Memory B cell (primary cell): ENCODE data around the gene NPY4R2.
"Not testable (repeated sequence)": the region's sequence is repeated elsewhere in the genome, so short reads cannot be mapped to it uniquely, and the experiment has no call there.

Experiments
- ATAC-seq: fragments of 150-1000 bp; cut with Tn5 transposase; 2 replicates; pipeline ENCODE4 v1.10.0; 2021; ENCODE audit warnings: low read depth, mild to moderate bottlenecking, moderate library complexity
- DNase-seq, 2 donors: peaks; one replicate each; pipeline ENCODE4 v3.0.0; 2022; ENCODE audit warnings: low spot score in 2 of 2
- H3K27ac Mint-ChIP-seq: one replicate; pipeline ENCODE4 v1.8.0; 2022; ENCODE audit warnings: mild to moderate bottlenecking, moderate library complexity, mixed read lengths
- H3K27me3 Mint-ChIP-seq: one replicate; pipeline ENCODE4 v1.8.0; 2022; ENCODE audit warnings: mixed read lengths
- H3K36me3 Mint-ChIP-seq: one replicate; pipeline ENCODE4 v1.8.0; 2022; ENCODE audit warnings: mild to moderate bottlenecking, mixed read lengths
- H3K4me1 Mint-ChIP-seq: one replicate; pipeline ENCODE4 v1.8.0; 2022; ENCODE audit warnings: mixed read lengths
- H3K4me3 Mint-ChIP-seq: one replicate; pipeline ENCODE4 v1.8.0; 2022; ENCODE audit warnings: mild to moderate bottlenecking, moderate library complexity, mixed read lengths
- H3K9me3 Mint-ChIP-seq: one replicate; pipeline ENCODE4 v1.8.0; 2022; ENCODE audit warnings: mixed read lengths

The NPY4R2 gene

DNA sequence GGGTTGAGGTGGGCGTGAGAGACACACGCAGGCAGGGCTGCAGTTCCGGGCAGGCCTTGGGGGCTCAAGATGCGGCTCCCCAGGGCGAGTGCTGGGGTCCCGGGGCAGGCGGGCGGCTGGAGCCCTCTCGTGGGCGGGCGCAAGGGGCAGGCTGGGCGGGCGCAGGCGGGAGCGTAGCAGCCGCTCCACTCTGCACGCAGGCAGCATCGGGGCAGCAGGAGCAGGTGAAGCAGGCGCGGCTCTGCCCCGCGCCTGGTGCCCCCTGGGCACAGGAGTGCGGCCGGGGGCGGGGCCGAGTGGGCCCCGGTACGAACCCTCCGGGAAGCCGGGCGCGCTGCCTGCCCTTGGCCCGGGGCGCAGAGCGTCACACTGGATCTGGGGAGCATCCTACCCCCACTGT lies at the start of gene NPY4R2:
Gene NPY4R2, plus strand, starts transcription at position 188 of the 400 bp plus-strand sequence. CDS start 3,326 bp downstream, outside the sequence.
- not testable (repeated sequence) for H3K4me1 Mint-ChIP-seq, H3K27me3 Mint-ChIP-seq

GRCh38 chr10:47870887-47871286 lies 47.6 kb upstream of the NPY4R2 start:
- H3K4me1 Mint-ChIP-seq, DNase-seq, ATAC-seq, H3K9me3 Mint-ChIP-seq, H3K27ac Mint-ChIP-seq, H3K4me3 Mint-ChIP-seq, H3K27me3 Mint-ChIP-seq, H3K36me3 Mint-ChIP-seq: not testable (repeated sequence)

More for the DNA sequence above, at the start of gene NPY4R2:
- H3K27ac Mint-ChIP-seq, DNase-seq, H3K9me3 Mint-ChIP-seq, H3K36me3 Mint-ChIP-seq, ATAC-seq, H3K4me3 Mint-ChIP-seq: not testable (repeated sequence)

DNA sequence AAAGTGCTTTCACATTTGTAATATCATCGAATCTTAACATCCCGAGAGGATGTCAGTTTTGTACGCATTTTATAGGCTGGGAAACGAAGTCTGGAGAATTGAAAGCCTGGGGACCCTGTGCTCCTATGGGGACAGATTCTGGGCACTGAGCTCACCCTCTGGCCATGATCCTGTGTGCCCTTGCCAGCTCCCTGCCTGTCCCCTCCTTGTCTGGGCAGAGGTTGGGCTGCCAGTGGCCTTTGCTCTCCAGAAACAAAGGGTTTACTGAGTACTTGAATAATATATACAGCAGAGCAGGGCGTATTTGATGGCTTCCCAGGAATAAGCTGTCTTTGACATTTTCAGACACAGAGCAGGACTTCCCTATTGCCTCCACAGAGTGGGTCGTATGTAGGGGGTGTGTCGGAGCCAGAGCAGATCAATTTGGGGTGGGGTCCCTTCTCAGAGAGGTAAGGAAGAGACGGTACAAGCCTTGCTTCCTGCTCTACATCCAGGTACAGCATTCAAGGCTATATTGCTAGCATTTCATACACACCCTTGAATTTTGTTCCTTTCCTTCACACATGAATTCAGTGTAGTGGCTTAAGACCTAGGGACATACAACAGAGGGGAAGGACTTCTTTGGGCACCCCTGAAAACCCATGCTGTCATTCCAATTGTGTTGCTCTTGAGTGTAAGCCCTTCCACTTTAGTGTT lies 46.8 kb upstream of the NPY4R2 start:
- H3K4me3 Mint-ChIP-seq, H3K27ac Mint-ChIP-seq, H3K27me3 Mint-ChIP-seq, ATAC-seq, H3K36me3 Mint-ChIP-seq, H3K9me3 Mint-ChIP-seq, H3K4me1 Mint-ChIP-seq, DNase-seq: not testable (repeated sequence)

DNA sequence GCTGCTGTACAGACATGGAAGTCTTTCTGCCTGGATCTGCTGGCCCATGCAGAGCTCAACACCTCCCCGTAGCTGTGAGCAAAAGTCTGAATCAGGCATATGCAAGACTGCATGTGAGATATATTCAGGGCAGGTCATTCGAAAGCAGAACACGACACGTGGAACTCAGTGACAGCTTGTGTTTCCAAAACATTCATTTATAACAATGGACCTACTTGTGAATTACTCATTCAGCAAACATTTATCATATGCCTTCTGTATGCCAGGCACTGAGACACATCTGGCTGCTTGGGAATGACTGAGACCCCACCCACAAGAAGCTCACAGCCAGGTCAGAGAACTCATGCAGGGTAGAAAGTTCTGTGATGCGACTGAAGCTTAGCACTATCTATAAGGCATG lies 46.2 kb upstream of the NPY4R2 start:
- H3K9me3 Mint-ChIP-seq, H3K27me3 Mint-ChIP-seq, H3K4me3 Mint-ChIP-seq, ATAC-seq, DNase-seq, H3K4me1 Mint-ChIP-seq, H3K27ac Mint-ChIP-seq, H3K36me3 Mint-ChIP-seq: not testable (repeated sequence)

DNA sequence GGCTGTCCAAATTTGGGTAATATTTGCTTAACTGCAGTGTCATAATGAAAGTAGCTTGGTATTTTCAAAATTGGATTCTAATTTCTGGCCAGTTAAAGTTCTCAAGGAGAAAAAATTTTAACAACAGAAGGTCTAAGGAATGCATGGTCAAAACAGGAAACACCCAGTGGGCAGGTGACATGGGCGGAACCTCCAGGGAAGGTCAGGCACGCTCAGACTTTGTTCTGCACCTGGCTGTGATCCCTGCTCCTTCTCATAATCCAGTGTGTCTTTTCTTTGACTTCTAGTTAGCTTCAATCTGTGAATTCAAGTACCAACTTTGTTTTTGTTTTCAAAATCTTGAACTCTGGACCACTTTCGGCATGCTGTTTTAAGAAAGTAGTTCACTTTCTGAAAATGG lies 34.2 kb upstream of the NPY4R2 start:
- not testable (repeated sequence) for H3K9me3 Mint-ChIP-seq, H3K27me3 Mint-ChIP-seq, ATAC-seq, DNase-seq, H3K4me1 Mint-ChIP-seq, H3K27ac Mint-ChIP-seq, H3K36me3 Mint-ChIP-seq, H3K4me3 Mint-ChIP-seq

DNA sequence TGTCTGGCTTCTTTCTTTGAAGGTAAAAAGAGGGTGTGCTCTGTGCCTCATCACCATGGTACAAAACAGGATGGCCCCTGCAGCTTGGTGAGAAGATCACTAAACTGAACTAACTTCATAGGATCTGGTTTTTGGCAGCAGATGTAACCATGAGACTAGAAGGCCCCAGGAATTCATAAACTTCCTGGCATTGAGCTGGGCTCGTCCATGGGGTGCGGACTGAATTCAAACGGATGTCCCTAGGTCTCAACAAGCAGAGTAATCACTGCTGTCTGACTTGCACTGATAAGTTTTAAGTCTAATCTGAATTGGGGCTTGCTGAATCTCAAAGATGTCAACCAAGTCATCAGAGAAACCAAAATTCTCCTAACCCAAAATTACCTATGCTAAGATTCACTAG lies 33.5 kb upstream of the NPY4R2 start:
- not testable (repeated sequence) for H3K4me3 Mint-ChIP-seq, DNase-seq, H3K9me3 Mint-ChIP-seq, H3K36me3 Mint-ChIP-seq, H3K4me1 Mint-ChIP-seq, ATAC-seq, H3K27me3 Mint-ChIP-seq, H3K27ac Mint-ChIP-seq

DNA sequence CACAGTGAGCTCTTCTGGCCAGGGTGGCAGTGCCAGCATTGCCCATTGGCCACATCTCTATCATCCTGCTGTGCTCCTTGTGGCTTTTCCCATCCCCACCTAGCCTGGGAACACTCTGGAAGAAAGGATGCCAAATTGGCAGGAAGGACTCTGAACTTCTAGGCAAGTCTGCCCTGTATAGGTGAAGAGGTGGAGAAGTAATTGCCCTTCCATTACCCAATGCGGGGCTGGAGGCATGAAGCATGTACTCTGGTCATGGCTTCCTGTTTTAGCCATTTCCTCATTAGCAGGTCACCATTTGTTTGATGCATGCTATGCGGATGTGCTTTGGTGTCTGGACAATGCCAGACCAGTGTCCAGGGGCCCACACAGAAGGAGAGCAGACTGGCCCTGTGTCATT lies 32.1 kb upstream of the NPY4R2 start:
- not testable (repeated sequence) for DNase-seq, H3K9me3 Mint-ChIP-seq, H3K36me3 Mint-ChIP-seq, H3K27ac Mint-ChIP-seq, H3K4me1 Mint-ChIP-seq, H3K27me3 Mint-ChIP-seq, ATAC-seq, H3K4me3 Mint-ChIP-seq

DNA sequence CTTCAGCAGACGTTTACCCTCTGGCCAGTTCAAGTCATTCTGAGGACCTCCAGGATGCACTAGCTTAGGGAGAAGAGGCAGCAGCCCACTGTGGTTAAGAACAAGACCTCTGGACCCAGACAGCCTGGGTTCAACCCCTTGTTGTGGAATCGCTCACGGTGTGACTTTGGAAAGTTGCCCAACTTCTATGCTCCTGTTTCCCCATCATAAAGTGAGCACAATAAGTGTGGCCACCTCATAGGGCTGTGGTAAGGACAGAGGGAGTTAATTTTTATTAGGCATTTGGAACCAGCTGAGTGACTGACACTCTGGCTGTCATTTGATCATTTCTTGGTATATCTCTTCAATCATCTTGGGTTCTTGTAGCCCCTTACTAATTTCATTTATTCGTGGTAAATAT lies 31.6 kb upstream of the NPY4R2 start:
- not testable (repeated sequence) for H3K4me3 Mint-ChIP-seq, DNase-seq, H3K27me3 Mint-ChIP-seq, H3K27ac Mint-ChIP-seq, ATAC-seq, H3K36me3 Mint-ChIP-seq, H3K9me3 Mint-ChIP-seq, H3K4me1 Mint-ChIP-seq

GRCh38 chr10:47890737-47891136 lies 27.7 kb upstream of the NPY4R2 start:
- H3K9me3 Mint-ChIP-seq, H3K4me3 Mint-ChIP-seq, ATAC-seq, H3K4me1 Mint-ChIP-seq, H3K36me3 Mint-ChIP-seq, H3K27ac Mint-ChIP-seq, DNase-seq, H3K27me3 Mint-ChIP-seq: not testable (repeated sequence)

DNA sequence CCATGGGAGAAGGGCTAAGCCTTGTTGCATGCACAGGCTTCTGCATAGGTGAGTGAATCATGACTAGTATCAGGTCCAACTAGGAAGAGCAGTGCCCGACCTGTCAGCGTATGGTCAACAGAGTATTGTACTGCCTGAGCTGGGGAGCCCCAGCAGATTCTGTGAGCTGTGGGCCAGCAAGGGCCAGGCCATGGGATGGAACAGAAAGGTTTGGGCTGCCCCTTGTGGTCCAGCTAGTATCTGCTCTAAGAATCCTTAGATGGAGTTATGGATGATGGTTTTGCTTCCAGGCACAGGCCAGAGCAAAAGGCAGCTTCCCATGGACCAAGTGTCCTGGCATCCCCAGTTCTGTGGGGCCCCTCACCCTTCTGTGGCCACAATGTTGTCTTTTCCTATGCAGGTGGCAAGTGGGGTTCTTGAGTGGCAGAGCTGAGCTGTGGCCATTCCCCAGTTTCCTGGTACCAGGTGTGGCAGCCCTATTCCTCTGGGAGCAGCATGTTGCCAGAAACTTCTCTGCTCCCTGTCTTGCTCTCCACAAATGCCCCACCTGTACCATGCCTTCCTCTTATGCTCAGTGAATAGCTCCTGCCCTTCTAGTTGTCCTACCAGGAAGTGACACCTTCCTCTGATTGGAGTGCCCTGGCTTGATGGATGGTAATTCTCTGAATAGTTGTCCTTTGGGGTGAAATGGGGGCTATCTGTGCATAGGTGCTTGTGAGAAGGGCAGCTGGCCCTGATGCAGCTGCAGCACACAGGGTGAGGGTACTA lies 25.8 kb upstream of the NPY4R2 start:
- not testable (repeated sequence) for H3K4me3 Mint-ChIP-seq, H3K4me1 Mint-ChIP-seq, DNase-seq, H3K36me3 Mint-ChIP-seq, H3K27ac Mint-ChIP-seq, H3K9me3 Mint-ChIP-seq, ATAC-seq, H3K27me3 Mint-ChIP-seq

DNA sequence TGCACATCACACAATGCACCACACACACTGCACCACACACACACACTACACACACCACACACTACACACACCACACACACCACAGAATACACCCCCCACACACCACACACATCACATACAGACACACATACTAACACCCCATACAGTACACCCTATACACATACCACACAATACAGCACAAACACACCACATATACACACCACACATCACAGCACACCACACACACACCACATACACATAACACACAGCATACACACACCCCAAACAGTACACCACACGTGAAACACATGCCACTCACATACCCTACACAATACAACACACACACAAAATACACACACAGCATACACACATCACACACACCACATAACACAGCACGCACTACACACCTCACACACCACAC lies 23.9 kb upstream of the NPY4R2 start:
- ATAC-seq, H3K27me3 Mint-ChIP-seq, H3K4me1 Mint-ChIP-seq, H3K9me3 Mint-ChIP-seq, DNase-seq, H3K36me3 Mint-ChIP-seq, H3K27ac Mint-ChIP-seq, H3K4me3 Mint-ChIP-seq: not testable (repeated sequence)

DNA sequence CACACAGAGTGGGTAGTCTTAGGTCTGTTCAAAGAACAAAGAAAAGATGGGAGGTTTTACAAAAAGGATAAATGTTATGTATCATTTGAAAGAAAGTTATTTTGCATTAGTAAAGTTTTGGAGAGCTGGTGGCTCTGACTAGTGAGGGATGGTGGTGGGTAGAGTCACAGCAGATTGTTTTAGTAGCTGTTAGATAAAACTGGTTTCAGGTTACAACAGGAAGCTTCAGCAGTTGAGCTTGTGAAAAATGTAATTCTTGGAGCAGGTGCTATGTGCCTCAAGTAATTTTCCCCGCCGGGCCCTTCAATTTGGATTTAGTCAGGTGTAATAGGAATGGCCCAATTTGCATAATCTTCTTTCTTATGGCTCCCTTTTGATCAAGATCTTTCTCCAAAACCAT lies 20.6 kb upstream of the NPY4R2 start:
- DNase-seq, H3K36me3 Mint-ChIP-seq, ATAC-seq, H3K27ac Mint-ChIP-seq, H3K27me3 Mint-ChIP-seq, H3K9me3 Mint-ChIP-seq, H3K4me3 Mint-ChIP-seq, H3K4me1 Mint-ChIP-seq: not testable (repeated sequence)

DNA sequence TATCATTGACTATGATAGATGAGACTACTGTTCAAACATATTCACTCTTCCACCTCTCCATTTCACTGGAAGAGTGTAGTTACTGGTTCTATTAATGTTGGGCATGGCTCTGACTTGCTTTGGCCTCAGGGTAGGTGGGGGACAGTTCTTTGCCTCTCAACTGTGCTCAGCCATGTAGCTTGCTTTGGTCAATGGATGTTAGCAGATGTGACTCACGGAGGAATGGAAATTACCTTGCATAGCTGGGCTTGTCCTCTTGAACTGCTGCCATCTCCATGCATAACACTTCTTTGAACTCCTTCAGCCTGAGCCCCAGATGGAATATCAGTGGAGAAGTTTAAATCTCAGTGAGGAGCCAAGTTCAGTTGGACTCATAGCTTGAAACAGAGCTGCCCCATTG lies 9.1 kb upstream of the NPY4R2 start:
- not testable (repeated sequence) for ATAC-seq, H3K4me3 Mint-ChIP-seq, DNase-seq, H3K9me3 Mint-ChIP-seq, H3K4me1 Mint-ChIP-seq, H3K27me3 Mint-ChIP-seq, H3K36me3 Mint-ChIP-seq, H3K27ac Mint-ChIP-seq

- H3K27ac Mint-ChIP-seq, DNase-seq, H3K9me3 Mint-ChIP-seq, H3K36me3 Mint-ChIP-seq, H3K4me3 Mint-ChIP-seq, H3K4me1 Mint-ChIP-seq, ATAC-seq, H3K27me3 Mint-ChIP-seq: not testable (repeated sequence)
Observed at GRCh38 chr10:47910486-47910885, 8.0 kb upstream of the NPY4R2 start.

GRCh38 chr10:47914052-47914451 lies 4.4 kb upstream of the NPY4R2 start:
- not testable (repeated sequence) for ATAC-seq, H3K4me1 Mint-ChIP-seq, H3K36me3 Mint-ChIP-seq, H3K27me3 Mint-ChIP-seq, H3K9me3 Mint-ChIP-seq, DNase-seq, H3K27ac Mint-ChIP-seq, H3K4me3 Mint-ChIP-seq
